Activated CD4-positive, alpha-beta T cell treated with anti-CD3 and anti-CD28 coated beads, Interleukin-2, amount 50 U/mL, for 48 hours (primary cell): ENCODE data around the gene NPIPA3.
"Not testable (repeated sequence)": the region's sequence is repeated elsewhere in the genome, so short reads cannot be mapped to it uniquely, and the experiment has no call there.

Experiments used
- DNase-seq, 2 experiments: peaks; one replicate each; pipeline ENCODE4 v3.0.0-alpha.2; 2020

Gene NPIPA3

GRCh38 chr16:14742273-14743128 lies 39.3 kb downstream of the NPIPA3 start, which contains the start of gene NPIPA2:
NPIPA2 (plus strand) TSS chr16:14742533; CDS start chr16:14748066, 5,533 bp downstream.
- not testable (repeated sequence) for DNase-seq

- not testable (repeated sequence) for DNase-seq
Measured at GRCh38 chr16:14773654-14774053, 70.4 kb downstream of the NPIPA3 start.

- DNase-seq: not testable (repeated sequence)
Measured at GRCh38 chr16:14775624-14776023, 72.4 kb downstream of the NPIPA3 start.
